ENCODE results near the gene TFCP2.
"Not testable (repeated sequence)": the region's sequence is repeated elsewhere in the genome, so short reads cannot be mapped to it uniquely, and the experiment has no call there.

The TFCP2 gene

DNA sequence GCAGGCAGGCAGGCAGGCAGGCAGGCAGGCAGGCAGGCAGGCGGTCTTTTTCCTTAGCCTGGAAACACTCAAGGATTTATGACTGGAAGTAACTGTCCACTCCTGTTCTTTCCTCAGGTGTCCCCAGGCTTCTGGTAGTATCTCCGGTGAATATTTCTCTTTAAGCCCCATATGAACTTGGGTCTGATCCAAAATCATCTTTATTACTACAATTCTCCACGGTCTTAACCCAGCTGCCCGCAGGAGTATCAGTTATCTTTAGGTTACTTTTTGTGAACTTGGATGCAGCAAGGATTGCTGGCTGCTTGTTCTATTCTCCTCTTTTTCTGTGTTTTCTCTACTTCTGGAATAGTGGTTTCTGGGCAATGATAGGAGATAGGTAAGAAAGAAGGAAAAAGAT lies 92.8 kb downstream of the TFCP2 start:
- TF ChIP-seq, protein P1, sequence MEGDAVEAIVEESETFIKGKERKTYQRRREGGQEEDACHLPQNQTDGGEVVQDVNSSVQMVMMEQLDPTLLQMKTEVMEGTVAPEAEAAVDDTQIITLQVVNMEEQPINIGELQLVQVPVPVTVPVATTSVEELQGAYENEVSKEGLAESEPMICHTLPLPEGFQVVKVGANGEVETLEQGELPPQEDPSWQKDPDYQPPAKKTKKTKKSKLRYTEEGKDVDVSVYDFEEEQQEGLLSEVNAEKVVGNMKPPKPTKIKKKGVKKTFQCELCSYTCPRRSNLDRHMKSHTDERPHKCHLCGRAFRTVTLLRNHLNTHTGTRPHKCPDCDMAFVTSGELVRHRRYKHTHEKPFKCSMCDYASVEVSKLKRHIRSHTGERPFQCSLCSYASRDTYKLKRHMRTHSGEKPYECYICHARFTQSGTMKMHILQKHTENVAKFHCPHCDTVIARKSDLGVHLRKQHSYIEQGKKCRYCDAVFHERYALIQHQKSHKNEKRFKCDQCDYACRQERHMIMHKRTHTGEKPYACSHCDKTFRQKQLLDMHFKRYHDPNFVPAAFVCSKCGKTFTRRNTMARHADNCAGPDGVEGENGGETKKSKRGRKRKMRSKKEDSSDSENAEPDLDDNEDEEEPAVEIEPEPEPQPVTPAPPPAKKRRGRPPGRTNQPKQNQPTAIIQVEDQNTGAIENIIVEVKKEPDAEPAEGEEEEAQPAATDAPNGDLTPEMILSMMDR (IDR thresholded peaks at IDR 0.05; ENCODE audit: low read depth, low read length) = no peak
- DNase-seq (ENCODE audit: extremely low read depth, low read depth) = no peak

DNA sequence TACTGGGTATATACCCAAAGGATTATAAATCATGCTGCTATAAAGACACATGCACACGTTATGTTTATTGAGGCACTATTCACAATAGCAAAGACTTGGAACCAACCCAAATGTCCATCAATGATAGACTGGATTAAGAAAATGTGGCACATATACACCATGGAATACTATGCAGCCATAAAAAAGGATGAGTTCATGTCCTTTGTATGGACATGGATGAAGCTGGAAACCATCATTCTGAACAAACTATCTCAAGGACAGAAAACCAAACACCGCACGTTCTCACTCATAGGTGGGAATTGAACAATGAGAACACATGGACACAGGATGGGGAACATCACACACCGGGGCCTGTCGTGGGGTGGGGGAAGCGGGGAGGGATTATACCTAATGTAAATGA lies 94.1 kb downstream of the TFCP2 start:
- not testable (repeated sequence) for DNase-seq (ENCODE audit: extremely low read depth, low read depth)

DNA sequence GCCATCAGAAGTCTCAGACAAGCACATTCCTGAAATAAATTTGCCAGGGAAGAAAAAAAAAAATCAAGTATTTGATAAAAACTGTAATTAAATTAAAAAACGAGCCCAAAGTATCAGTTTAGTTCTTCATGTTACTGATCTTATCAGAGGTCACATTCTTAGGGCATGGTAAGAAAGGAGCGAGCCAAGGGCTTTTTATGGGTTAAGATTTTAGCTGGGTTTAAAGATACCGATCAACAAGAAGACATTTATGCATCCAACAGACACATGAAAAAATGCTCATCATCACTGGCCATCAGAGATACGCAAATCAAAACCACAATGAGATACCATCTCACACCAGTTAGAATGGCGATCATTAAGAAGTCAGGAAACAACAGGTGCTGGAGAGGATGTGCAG lies 94.6 kb downstream of the TFCP2 start:
- not testable (repeated sequence) for DNase-seq (ENCODE audit: extremely low read depth, low read depth)

DNA sequence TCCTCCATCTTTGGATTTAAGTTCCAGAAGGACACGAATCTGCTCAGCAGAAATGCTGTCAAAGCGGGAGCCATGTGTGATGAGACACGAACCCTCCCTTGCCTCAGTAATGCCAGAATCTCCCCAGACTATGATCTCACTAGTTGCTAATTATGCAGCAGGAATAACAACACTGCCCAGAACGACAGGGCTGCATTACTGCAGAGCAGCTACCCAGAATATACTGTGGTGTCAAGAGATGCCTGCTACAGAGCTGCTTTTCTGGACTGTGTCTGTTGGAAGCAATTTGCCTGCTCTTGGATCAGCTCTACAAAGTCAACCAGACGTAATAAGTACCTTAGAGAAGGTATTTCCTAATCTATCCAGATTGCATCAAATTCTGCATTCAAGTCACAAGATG lies 95.0 kb downstream of the TFCP2 start:
- DNase-seq (ENCODE audit: extremely low read depth, low read depth) = no peak
- TF ChIP-seq, protein P1 (IDR thresholded peaks at IDR 0.05; ENCODE audit: low read depth, low read length) = no peak

DNA sequence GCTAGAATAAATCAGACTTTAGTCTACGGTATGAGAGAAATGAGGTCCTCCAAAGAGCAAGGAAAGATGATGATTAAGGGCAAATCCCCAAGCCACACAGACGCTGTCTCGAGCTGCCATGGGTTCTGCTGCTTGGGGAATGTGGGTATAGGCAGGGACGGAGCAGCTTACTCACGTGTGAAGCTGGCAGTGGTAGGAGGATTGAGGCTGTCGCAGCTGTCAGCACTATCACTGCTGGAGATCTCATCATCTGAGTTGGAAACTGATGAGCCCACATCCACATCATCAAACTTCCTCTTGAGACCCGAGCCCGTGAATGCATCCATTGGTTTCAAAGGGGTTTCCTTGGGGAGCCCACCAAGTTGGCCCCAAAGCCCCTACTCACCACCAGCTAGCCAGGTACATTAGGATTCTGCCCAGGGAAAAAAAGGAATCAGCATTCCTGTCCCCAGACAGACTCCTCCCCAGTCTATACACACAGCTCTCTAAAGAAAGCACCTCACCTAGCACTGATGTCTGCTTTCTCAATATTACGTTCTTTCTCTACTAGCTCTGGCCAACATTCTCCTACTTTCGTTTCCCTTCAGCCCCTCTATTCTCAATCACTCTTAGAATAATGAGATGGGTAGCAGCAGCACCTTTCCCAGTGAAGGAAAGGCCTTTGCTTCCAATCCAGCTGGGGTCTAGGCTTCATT lies 96.6 kb downstream of the TFCP2 start:
- TF ChIP-seq, protein P1 (IDR thresholded peaks at IDR 0.05; ENCODE audit: low read depth, low read length) = no peak
- DNase-seq (ENCODE audit: extremely low read depth, low read depth) = no peak

DNA sequence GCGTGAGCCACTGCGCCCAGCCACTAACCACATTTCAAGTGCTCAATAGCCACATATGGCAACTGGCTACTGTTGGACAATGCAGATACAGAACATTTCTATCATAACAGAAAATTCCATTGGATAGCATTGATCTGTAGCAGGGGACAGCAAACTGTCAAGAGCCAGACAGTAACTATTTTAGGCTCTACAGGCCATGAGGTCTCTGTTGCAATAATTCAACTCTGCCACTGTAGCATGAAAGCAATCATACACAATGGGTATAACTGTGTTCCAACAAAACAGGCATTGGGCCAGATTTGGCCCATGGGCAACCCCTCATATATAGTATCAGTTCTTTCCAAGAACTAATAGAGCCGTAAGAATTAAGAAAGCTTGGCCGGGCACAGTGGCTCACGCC lies 97.5 kb downstream of the TFCP2 start:
- no peak for DNase-seq (ENCODE audit: extremely low read depth, low read depth)

DNA sequence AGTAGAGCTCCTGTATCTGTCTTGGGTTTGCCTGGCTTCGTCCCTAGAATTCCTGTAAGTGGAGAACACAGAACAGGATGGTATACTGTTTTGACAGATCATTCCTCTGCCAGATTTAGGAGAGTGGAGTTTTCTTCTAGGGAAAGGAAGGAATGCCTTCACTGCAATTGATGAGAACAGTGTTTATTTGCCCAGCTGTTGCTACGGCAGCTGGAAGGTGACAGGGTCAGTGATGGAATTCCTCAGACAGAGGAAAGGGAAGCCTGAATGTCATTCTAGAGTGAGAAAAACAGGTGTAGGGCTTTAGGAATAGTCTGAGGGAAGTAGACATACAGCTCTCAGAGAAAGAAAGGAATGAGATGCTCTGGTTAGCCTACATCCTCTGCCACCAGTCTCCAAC lies 101.3 kb downstream of the TFCP2 start:
- TF ChIP-seq, protein P1 (IDR thresholded peaks at IDR 0.05; ENCODE audit: low read depth, low read length) = no peak
- no peak for DNase-seq (ENCODE audit: extremely low read depth, low read depth)

More for the DNA sequence above, 97.5 kb downstream of the TFCP2 start:
- TF ChIP-seq, protein P1 (IDR thresholded peaks at IDR 0.05; ENCODE audit: low read depth, low read length) = no peak

DNA sequence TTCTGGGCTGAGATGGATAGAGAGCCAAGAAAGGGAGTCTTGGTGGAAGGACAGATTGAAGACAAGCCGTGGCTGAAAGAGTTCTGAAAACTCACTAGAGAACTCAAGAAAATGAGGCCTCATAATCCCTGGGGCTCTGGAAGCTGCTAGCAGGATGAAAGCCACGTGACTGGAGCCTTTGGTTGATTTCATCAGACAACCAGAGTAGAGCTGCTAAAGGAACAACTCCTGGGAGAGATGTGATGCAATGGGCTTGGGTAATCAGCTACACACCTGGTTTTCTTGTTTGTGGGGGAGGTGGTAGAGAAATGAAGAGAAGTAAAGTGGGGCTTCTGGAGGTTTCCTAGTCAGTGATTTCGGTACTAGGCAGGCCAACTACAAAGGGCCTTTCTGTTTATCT lies 102.9 kb downstream of the TFCP2 start:
- DNase-seq (ENCODE audit: extremely low read depth, low read depth) = no peak
- TF ChIP-seq, protein P1 (IDR thresholded peaks at IDR 0.05; ENCODE audit: low read depth, low read length) = no peak

Measured in AG09319 (cell line).